ENCODE results near the gene IPO5. TPM values are rescaled to one million over a fixed set of nuclear protein-coding genes. Genes with fewer than 3 reads are reported as not detected.

IPO5 gene
- total RNA-seq, 6 experiments from 2014 or later = 36.0 to 52.3 (median 45.2) TPM

DNA sequence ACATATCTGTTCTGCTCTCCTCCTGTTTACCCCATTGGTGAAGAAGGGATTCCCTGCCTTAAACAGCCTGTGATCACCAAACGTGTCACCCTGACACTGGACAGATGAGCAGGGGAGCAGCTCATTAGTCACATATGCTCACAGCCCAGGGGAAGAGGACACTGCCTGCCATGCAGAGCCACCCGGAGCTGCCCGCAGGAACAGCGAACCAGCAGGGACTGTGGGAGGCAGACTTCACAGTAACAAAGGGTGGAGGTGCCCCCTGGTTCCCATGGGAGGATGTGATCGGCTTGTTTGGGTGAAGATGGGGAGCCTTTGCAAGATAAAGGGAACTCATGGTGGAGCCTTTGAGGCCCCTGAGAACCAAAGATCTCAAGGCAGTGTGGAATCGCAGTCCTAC lies 100.8 kb downstream of the IPO5 start:
- TF ChIP-seq POLR2A (IDR thresholded peaks at IDR 0.05) = no peak
- TF ChIP-seq, protein P1, sequence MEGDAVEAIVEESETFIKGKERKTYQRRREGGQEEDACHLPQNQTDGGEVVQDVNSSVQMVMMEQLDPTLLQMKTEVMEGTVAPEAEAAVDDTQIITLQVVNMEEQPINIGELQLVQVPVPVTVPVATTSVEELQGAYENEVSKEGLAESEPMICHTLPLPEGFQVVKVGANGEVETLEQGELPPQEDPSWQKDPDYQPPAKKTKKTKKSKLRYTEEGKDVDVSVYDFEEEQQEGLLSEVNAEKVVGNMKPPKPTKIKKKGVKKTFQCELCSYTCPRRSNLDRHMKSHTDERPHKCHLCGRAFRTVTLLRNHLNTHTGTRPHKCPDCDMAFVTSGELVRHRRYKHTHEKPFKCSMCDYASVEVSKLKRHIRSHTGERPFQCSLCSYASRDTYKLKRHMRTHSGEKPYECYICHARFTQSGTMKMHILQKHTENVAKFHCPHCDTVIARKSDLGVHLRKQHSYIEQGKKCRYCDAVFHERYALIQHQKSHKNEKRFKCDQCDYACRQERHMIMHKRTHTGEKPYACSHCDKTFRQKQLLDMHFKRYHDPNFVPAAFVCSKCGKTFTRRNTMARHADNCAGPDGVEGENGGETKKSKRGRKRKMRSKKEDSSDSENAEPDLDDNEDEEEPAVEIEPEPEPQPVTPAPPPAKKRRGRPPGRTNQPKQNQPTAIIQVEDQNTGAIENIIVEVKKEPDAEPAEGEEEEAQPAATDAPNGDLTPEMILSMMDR (IDR thresholded peaks at IDR 0.05) = no peak
- no peaks in the 10 kb centered on the region for H3K4me1 ChIP-seq
- no peaks in the 10 kb centered on the region for H3K9me3 ChIP-seq
- 86% methylated on average over 5 of the region's 6 CpGs for WGBS (ENCODE audit: insufficient coverage, low coverage, low lambda C conversion rate, missing lambda C conversion rate)
- no peaks in the 10 kb centered on the region for H3K27me3 ChIP-seq
- H3K27ac ChIP-seq = no peak overlapping the region
- no peak overlapping the region for H3K4me3 ChIP-seq
- DNase-seq (no peak), ATAC-seq (no peak)
- no peaks in the 10 kb centered on the region for H3K36me3 ChIP-seq
- intact Hi-C loops (cut with DNase I) = no loop called here

DNA sequence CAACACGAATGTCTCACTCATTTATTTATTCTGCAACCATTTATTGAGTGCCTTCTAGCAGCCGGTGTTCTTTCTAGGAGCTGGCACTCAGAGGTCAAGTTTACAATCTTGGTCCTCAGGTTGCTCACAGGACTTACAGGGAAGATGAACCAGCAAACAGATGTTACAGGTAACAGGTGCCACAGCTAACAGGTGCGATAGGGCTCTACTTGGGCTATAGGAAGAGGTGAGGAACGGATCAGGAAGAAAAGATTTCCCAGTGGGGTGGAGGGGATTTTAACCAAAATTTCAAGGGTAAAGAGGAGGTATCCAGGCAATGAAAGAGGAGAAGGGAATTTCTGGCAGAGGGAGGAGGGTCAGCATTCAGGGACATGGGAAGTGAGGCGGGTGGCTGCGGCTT lies 102.1 kb downstream of the IPO5 start:
- DNase-seq = no peak
- intact Hi-C loops (cut with DNase I) = no loop called here
- Histone ChIP-seq H3K27ac (no peak overlapping the region), H3K27me3 (no peaks in the 10 kb centered on the region), H3K36me3 (no peaks in the 10 kb centered on the region), H3K4me1 (no peaks in the 10 kb centered on the region), H3K9me3 (no peaks in the 10 kb centered on the region), H3K4me3 (no peak overlapping the region)
- 67% methylated on average over 3 of the region's 6 CpGs for WGBS (ENCODE audit: insufficient coverage, low coverage, low lambda C conversion rate, missing lambda C conversion rate)
- TF ChIP-seq, protein P1 (IDR thresholded peaks at IDR 0.05) = no peak
- TF ChIP-seq POLR2A (IDR thresholded peaks at IDR 0.05) = no peak
- ATAC-seq = no peak

DNA sequence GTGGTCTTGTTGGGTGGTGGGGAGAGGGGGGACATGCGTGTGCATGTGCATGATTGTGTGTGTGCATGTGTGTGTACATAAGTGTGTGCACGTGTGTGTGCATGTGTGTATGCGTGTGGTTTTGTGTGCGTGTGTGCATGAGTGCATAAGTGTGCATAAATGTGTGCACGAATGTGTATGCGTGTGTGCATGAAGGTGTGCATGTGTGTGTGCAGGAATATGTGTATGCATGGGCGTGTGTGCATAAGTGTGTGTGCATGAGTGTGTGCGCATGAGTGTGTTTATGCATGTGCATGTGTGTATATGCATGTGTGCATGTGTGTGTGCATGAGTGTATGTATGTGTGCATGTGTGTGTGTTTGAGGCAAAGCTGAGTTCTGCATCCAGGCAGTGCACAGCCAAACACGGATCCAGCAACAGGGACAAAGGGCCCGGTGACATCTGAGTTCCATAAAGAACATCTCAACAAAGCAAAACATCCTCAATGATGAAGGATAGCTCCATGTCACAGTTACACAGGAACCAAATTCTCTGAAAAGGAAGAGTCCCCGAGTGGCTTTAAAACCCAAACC lies 103.5 kb downstream of the IPO5 start:
- WGBS (ENCODE audit: insufficient coverage, low coverage, low lambda C conversion rate, missing lambda C conversion rate) = 78% methylated on average over 10 of the region's 11 CpGs
- Histone ChIP-seq H3K36me3 (no peaks in the 10 kb centered on the region), H3K4me1 (no peaks in the 10 kb centered on the region), H3K27me3 (no peaks in the 10 kb centered on the region), H3K4me3 (no peak overlapping the region), H3K9me3 (no peaks in the 10 kb centered on the region), H3K27ac (no peak overlapping the region)
- intact Hi-C loops (cut with DNase I) = no loop called here
- no peak for ATAC-seq
- no peak for TF ChIP-seq POLR2A (IDR thresholded peaks at IDR 0.05)
- TF ChIP-seq, protein P1 (IDR thresholded peaks at IDR 0.05) = no peak
- no peak for DNase-seq

DNA sequence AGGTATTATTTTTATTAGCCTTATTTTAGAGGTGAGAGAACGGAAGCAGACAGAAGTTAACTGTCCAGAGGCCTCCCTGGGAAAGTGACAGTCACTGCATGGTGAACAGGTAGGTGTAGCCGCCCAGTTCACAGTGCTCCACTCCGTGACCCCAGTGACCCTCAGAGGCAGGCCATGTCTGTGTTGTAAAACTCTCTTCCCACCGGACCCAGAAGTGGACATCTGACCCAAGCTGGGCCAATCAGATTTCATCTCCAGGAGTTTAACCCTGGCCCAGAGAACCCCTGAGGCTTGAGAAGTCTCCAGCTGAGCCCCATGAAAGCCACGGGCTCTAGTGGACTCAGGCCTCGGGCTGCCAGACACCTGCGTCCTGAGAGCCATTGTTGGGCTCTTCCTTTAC lies 105.8 kb downstream of the IPO5 start:
- no peak for TF ChIP-seq POLR2A (IDR thresholded peaks at IDR 0.05)
- TF ChIP-seq, protein P1 (IDR thresholded peaks at IDR 0.05) = no peak
- DNase-seq (no peak), ATAC-seq (no peak)
- no peaks in the 10 kb centered on the region for H3K4me1 ChIP-seq
- no peak overlapping the region for H3K4me3 ChIP-seq
- no peaks in the 10 kb centered on the region for H3K9me3 ChIP-seq
- no peaks in the 10 kb centered on the region for H3K27me3 ChIP-seq
- intact Hi-C loops (cut with DNase I) = no loop called here
- 40% methylated on average over 1 of the region's 7 CpGs for WGBS (ENCODE audit: insufficient coverage, low coverage, low lambda C conversion rate, missing lambda C conversion rate)
- H3K27ac ChIP-seq = no peak overlapping the region
- no peaks in the 10 kb centered on the region for H3K36me3 ChIP-seq

DNA sequence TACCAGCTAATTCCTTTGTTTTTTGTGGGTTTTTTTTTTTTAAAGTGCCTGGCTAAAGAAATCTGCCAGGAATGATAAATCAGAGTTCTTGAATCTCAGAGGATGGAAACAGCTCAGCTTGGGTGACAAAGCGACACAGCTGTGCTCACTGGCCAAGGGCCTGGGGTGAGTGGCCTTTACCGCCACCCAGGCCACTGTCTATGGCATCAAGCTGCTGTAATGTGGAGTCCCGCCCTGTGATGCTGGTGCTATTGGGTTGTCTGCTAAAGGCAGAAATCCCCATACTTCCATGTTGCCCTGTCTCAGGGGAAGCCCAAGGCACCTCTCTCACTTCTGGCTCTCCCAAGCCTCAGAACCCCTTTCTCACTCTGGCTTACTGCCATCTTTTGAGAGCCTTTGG lies 106.8 kb downstream of the IPO5 start:
- ATAC-seq = no peak
- no peaks in the 10 kb centered on the region for H3K36me3 ChIP-seq
- no CpG with 5 or more reads among the region's 3 CpGs for WGBS (ENCODE audit: insufficient coverage, low coverage, low lambda C conversion rate, missing lambda C conversion rate)
- no peaks in the 10 kb centered on the region for H3K4me1 ChIP-seq
- no peaks in the 10 kb centered on the region for H3K9me3 ChIP-seq
- DNase-seq = no peak
- intact Hi-C loops (cut with DNase I) = no loop called here
- no peaks in the 10 kb centered on the region for H3K27me3 ChIP-seq
- TF ChIP-seq, protein P1 (IDR thresholded peaks at IDR 0.05) = no peak
- H3K27ac ChIP-seq = no peak overlapping the region
- no peak overlapping the region for H3K4me3 ChIP-seq
